Measurements from ENCODE around the gene SPDYE3.
A peak's percentile ranks its signal among the peaks of the same experiment; 100 is the strongest.
"Not testable (repeated sequence)": the region's sequence is repeated elsewhere in the genome, so short reads cannot be mapped to it uniquely, and the experiment has no call there.

SPDYE3 gene

GRCh38 chr7:100307402-100307801 lies at the start of gene SPDYE3:
Gene SPDYE3, plus strand, starts transcription at chr7:100307702. Its CDS starts 184 bp downstream, at chr7:100307886.
- DNase-seq (ENCODE audit: low read depth, low spot score), result not testable (repeated sequence)

GRCh38 chr7:100259984-100260383 lies 47.5 kb upstream of the SPDYE3 start:
- not testable (repeated sequence) for DNase-seq (ENCODE audit: low read depth, low spot score)

DNA sequence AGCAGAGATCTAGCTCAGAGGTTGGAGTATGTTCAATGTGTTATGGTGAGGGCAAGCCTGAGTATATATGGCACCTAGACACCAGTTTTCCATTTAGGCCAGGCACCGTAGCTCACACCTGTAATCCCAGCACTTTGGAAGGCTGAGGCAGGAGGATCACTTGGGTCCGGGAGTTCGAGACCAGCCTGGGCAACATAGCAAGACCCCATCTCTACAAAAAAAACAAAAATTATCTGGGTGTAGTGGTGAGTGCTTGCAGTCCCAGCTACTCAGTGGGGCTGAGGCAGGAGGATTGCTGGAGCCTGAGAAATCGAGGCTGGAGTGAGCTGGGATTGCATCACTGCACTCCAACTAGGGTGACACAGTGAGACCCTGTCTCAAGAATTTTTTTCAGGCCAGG lies 44.6 kb upstream of the SPDYE3 start:
- DNase-seq (ENCODE audit: low read depth, low spot score), result not testable (repeated sequence)

DNA sequence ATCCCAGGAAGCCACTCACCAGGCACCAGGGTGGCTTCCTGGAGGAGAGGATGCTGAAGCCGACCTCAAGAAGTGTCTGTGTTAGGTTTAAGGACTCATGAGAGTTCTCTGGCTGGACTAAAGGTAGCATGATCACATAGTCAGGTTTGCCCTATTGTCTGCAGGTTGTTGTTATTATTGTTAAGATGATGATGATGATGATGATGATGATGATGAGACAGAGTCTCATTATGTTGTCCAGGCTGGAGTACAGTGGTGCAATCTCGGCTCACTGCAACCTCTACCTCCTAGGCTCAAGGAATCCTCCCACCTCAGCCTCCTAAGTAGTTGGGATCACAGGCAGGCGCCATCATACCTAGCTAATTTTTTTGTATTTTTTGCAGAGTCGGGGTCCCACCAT lies 43.3 kb upstream of the SPDYE3 start:
- not testable (repeated sequence) for DNase-seq (ENCODE audit: low read depth, low spot score)

GRCh38 chr7:100264669-100265165 lies 42.8 kb upstream of the SPDYE3 start:
- peak; percentile 23 for DNase-seq (ENCODE audit: low read depth, low spot score)

DNA sequence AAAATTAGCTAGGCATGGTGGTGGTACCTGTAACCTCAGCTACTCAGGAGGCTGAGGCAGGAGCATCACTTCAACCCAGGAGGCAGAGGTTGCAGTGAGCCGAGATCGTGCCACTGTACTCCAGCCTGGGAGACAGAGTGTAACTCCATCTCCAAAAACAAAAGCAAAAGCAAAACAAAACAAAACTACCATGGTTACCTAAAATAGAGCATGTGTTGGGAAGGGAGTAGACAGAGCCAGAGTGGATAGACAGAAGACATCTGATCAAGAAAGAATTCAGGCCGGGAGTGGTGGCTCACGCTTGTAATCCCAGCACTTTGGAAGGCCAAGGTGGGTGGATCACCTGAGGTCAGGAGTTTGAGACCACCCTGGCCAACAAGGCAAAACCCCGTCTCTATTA lies 41.7 kb upstream of the SPDYE3 start:
- not testable (repeated sequence) for DNase-seq (ENCODE audit: low read depth, low spot score)

DNA sequence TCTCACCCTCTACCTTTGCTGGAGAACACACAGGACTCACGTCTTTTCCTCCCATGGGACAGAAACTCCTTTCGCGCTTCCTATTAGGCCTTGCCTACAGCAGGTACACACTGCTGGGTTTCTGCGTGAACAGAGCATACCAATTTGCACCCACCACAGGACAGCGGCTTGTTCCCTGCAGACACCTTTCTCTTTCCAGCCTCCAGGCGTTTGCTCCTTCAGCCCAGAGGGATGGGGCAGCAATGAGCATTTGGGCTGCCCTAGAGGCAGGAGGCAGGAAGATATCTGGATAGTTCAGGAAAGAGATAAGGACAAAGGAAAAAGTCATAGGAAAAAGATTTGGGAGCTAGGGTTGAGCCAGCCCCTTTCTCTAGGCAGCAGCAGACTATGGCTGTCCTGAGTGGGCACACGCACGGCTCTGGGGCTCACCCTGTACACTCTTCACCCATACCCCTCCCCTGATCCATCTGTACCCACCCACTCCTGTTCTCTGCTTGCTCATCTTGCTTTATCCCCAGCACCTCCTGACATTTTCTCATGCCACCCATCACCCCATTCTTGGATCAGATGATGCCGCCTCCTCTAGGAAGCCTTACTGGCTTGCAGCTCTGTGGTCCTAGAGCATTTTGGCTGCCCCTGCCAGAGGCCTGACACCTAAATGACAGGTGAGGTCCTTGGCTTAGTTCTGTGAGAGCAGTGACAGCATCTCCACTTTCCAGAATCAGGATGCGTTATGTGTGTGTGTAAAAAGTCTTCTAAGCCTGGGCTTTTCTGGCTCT lies 40.7 kb upstream of the SPDYE3 start:
- DNase-seq (ENCODE audit: low read depth, low spot score), result no peak

- DNase-seq (ENCODE audit: low read depth, low spot score), result no peak
Measured at GRCh38 chr7:100267648-100268047, 39.9 kb upstream of the SPDYE3 start.

DNA sequence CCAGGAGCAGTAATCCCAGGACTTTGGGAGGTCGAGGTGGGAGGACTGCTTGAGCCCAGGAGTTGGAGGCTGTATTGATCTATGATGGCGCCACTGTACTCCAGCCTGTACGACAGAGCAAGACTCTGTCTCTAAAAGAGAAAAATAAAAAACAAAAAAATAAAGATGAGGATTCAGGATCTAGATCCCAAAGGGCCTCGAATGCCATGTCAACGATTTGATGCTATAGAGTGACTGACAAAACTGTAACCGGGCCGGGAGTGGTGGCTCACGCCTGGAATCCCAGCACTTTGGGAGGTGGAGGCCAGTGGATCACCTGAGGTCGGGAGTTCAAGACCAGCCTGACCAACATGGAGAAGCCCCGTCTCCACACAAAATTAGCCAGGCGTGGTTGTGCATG lies 38.6 kb upstream of the SPDYE3 start:
- DNase-seq (ENCODE audit: low read depth, low spot score), result not testable (repeated sequence)

DNA sequence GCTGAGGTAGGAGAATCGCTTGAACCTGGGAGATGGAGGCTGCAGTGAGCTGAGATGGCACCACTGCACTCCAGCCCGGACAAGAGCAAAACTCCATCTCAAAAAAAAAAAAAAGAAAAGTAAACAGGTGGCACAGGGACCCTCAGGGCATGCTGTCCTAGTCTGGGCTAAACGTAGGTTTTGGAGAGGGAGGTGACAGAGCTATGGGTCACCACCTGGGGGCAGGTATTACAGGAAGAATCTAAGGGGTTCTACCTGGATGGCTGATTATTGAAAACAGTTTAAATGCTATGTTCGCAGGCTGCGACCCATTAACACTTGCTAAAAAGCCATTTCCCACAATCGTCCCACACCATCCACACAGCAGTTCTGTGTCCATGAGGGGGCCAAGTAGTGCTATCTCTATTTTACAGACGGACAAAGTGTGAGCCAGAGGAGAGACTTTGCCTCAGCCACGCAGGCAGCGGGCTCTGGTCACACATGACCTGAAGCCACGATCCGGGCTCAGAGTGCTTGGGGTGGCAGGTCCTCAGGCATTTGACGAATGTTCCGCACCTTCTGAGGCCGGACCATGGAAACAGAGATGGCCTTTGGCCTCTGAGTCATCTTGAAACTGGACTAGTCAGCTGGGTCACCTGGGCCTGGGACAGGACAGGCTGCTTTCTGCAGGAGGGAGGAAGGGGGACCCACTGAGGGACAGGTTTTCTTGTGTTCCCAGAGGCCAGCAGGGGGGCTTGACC lies 38.0 kb upstream of the SPDYE3 start:
- peak; percentile 41 for DNase-seq (ENCODE audit: low read depth, low spot score)

GRCh38 chr7:100270046-100270918 lies 37.2 kb upstream of the SPDYE3 start:
- DNase-seq (ENCODE audit: low read depth, low spot score), result peak; percentile 83

DNA sequence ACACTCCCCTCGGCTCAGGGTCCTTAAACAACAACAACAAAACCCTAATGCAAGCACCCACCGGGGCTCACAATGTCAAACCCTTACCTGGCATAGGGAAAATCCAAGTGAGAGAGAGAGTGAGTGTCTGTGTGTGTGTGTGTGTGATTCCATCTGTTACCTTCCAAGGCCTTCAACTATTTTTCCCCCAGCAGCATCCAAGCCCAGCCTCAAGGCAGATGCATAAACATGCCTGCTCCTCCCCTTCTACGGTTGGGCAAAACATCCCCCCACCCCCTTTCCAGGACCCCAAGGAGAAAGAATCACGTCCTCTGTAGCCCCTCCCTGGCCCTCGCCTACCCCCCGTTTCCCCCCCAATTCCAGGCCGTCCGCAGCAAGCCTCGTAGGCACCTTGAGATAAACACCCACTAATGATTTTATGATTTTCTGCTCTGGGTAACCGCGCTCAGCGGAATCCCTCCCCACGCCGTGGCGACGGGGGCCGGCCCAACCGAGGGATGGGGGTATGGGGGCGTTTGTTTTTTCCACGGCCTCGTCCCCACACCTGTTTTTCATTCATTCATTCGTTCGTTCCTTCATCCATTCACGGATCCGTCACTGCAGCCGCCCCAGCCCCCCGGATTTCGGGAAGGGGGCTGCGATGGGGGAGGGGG lies 36.4 kb upstream of the SPDYE3 start:
- peak; percentile 45 for DNase-seq (ENCODE audit: low read depth, low spot score)

DNA sequence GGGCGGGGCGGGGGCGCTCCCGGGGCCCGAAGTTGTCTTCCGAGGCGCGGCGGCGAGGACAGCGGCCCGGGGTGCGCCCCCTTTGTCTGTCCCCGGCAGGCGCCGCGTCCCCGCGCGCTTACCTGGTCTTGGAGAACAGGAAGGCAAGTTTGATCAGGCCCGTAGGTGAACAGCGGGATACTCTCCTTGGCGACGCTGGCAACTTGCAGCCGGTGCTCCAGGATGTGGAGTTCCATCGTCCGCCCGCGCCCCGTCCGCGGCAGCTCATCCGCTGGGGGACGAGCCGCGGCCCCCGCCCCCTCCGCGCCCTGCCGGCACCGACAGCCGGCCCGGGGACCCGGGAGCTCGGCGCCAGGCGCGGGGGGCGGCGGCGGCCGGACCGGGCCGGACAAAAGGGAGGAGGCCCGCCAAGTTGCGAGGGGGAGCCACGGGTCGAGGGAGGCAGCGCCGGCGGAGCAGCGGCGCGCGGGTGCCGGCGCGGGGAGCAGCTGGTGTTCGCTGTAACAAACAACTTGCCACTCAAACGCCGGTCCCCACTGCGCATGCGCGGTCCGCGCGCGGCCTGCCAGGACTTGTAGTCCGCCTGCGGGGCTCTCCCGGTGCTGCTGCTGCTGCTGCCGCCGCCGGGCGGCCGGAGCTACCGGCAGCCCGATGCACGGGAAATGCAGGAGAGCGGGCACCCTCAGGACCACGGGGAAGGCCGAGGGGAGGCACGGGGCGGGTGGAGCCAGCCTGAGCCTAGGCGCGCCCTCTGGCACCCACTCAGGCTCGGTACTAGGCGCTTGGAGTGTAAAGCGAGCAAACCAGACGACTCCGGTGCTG lies 35.6 kb upstream of the SPDYE3 start:
- DNase-seq (ENCODE audit: low read depth, low spot score), result peak; percentile 98

DNA sequence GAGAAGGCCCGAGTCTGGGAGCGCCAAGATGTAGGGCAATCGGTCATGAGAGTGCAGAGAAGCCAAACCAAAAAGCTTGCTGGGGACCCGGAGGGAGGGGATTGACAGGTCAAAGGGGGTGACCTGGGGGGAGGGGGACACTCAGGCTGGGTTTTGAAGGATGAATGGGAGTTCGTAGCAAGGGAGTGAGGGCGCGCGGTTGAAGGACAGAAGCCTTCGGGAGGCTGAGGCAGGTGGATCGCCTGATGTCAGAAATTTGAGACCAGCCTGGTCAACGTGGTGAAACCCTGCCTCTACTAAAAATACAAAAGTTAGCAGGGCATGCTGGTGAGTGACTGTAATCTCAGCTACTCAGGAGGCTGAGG lies 35.0 kb upstream of the SPDYE3 start:
- DNase-seq (ENCODE audit: low read depth, low spot score), result not testable (repeated sequence)

DNA sequence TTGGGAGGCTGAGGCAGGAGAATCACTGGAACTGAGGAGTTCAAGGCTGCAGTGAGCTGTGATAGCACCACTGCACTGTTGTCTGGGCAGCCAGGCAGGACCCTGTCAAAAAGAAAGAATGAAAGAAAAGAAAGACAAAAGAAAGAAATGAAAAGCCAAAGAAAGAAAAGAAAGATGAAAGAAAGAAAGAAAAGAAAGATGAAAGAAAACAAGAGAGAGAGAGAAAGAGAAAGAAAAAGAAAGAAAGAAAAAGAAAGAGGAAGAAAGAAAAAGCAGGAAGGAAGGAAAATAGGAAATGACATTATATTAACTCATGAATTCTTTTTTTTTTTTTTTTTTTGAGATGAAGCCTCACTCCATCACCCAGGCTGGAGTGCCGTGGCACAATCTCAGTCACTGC lies 32.4 kb upstream of the SPDYE3 start:
- DNase-seq (ENCODE audit: low read depth, low spot score), result no peak

GRCh38 chr7:100276126-100276525 lies 31.4 kb upstream of the SPDYE3 start:
- not testable (repeated sequence) for DNase-seq (ENCODE audit: low read depth, low spot score)

GRCh38 chr7:100282069-100282608 lies 25.4 kb upstream of the SPDYE3 start:
- not testable (repeated sequence) for DNase-seq (ENCODE audit: low read depth, low spot score)

GRCh38 chr7:100283147-100283546 lies 24.4 kb upstream of the SPDYE3 start:
- not testable (repeated sequence) for DNase-seq (ENCODE audit: low read depth, low spot score)

DNA sequence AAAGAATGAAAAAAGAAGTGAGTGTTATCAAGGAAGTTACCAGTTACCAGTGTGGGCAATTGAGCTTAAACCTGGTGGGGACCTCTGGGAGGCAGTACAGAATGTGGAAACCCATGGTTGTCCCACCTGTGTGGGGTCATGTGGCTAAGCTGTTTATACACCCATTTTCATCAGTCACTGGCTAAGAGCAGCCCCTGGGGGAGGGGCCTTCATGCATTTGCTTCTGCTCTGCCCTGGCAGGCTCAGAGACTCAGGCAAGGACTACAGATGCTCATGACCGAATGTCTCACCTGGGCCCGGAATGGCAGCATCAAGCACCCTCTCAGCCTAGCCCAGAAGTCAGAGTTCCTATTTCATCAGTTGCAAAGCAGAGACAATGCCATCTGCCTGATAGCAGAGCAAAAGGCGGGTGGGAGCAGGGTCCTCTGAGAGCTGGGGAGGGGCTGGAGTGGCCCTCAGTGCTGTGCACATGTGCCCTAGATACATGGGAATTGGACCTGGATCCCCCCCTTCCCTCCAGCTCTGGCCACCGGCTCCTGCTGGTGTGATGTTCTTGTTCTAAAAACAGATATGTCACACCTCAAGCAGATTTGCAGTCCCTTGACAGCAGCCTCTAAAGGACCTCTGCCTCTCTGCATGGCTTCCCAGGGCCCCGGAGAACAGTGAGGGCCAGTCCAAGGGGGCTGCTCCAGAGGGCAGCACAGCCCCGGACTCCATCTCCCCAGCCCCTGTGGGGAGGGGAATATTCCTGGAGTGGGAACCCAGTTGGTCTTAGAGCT lies 20.1 kb upstream of the SPDYE3 start:
- not testable (repeated sequence) for DNase-seq (ENCODE audit: low read depth, low spot score)

All from astrocyte of the hippocampus (primary cell).